PC-9 (cell line): ENCODE measurements around the gene HKDC1. TPM values are rescaled to one million over a fixed set of nuclear protein-coding genes. Genes with fewer than 3 reads are reported as not detected.

Source experiments
- BruUV-seq: library from RNA; stranded (reverse); fragments of 400-500 nt; replicated peaks from 2 replicates; lab custom pipeline; 2021; lab: Mats Ljungman, UMichigan
- CTCF ChIA-PET: fragments of 300-600 bp; sonication (Branson Sonifier 250); formaldehyde crosslinking; loops from one replicate; lab custom pipeline; 2022; ENCODE audit warnings: antibody characterized with exemption; lab: Charles Lee
- POLR2A ChIA-PET: fragments of 300-600 bp; sonication (Branson Sonifier 250); formaldehyde crosslinking; loops from one replicate; lab custom pipeline; 2022; ENCODE audit warnings: antibody characterized with exemption; ENCODE audit not compliant: unreplicated experiment; lab: Charles Lee
- DNase-seq, 2 experiments: peaks; one replicate each; pipeline versions ENCODE4 v3.0.0 to v3.0.0-alpha.2; 2015 to 2022; ENCODE audit warnings: mixed read lengths in 1 of 2
- H2AFZ ChIP-seq: fragments of 200-600 bp; sonication (generic); 2 replicates; pipeline ENCODE4 v1.8.1; 2017; ENCODE audit warnings: antibody characterized with exemption
- H3F3A ChIP-seq: fragments of 200-600 bp; sonication (generic); 2 replicates; pipeline ENCODE4 v1.8.1; 2017; ENCODE audit warnings: antibody characterized with exemption, mild to moderate bottlenecking, low read depth; ENCODE audit not compliant: insufficient read depth
- H3K27ac ChIP-seq: fragments of 200-600 bp; sonication (generic); 2 replicates; pipeline ENCODE4 v1.6.1; 2016; ENCODE audit warnings: mixed run types
- H3K27me3 ChIP-seq: fragments of 200-600 bp; sonication (generic); 2 replicates; pipeline ENCODE4 v1.6.1; 2016; ENCODE audit warnings: low read depth, mixed run types; ENCODE audit not compliant: insufficient read depth
- H3K36me3 ChIP-seq: fragments of 200-600 bp; sonication (generic); 2 replicates; pipeline ENCODE4 v1.6.1; 2016; ENCODE audit warnings: low read depth, mixed run types
- H3K4me1 ChIP-seq: fragments of 200-600 bp; sonication (generic); replicated peaks from 2 replicates; pipeline ENCODE4 v1.6.1; 2016; ENCODE audit warnings: mixed run types; ENCODE audit not compliant: insufficient read depth
- H3K4me2 ChIP-seq: fragments of 200-600 bp; sonication (generic); 2 replicates; pipeline ENCODE4 v1.6.1; 2017; ENCODE audit warnings: mixed run types
- H3K4me3 ChIP-seq: fragments of 200-600 bp; sonication (generic); 2 replicates; pipeline ENCODE4 v1.6.1; 2016; ENCODE audit warnings: mixed run types
- H3K79me2 ChIP-seq: fragments of 200-600 bp; sonication (generic); 2 replicates; pipeline ENCODE4 v1.6.1; 2017; ENCODE audit warnings: low read depth, mixed run types
- H3K9me2 ChIP-seq: fragments of 200-600 bp; sonication (generic); 2 replicates; pipeline ENCODE4 v1.8.1; 2017; ENCODE audit warnings: mild to moderate bottlenecking; ENCODE audit not compliant: insufficient read depth
- H3K9me3 ChIP-seq: fragments of 200-600 bp; sonication (generic); 2 replicates; pipeline ENCODE4 v1.8.1; 2016; ENCODE audit warnings: low read depth; ENCODE audit not compliant: insufficient read depth
- H4K20me1 ChIP-seq: fragments of 200-600 bp; sonication (generic); 2 replicates; pipeline ENCODE4 v1.8.1; 2017; ENCODE audit not compliant: insufficient read depth
- CTCF ChIP-seq: fragments of 200-600 bp; sonication (generic); conservative IDR thresholded peaks from 2 replicates; pipeline ENCODE4 v1.6.1; 2017; ENCODE audit warnings: mixed run types, antibody characterized with exemption, mild to moderate bottlenecking, moderate library complexity
- EZH2 ChIP-seq: fragments of 200-600 bp; sonication (generic); IDR thresholded peaks from 2 replicates; pipeline ENCODE4 v1.8.0; 2017; ENCODE audit warnings: antibody characterized with exemption, low read depth
- intact Hi-C: fragments of 100-400 bp; cut with micrococcal nuclease; formaldehyde crosslinking; loops from one replicate; pipeline ENCODE4 v1.10.0; 2022; ENCODE audit not compliant: unreplicated experiment
- total RNA-seq: library from RNA; stranded (reverse); gene quantifications from 2 replicates; pipeline ENCODE4 v1.2.3, GENCODE V29; 2021

HKDC1 gene
- total RNA-seq, 1 experiment from 2014 or later = 173 TPM

- Histone ChIP-seq H3K9me2 (no peaks in the 10 kb centered on the region), H3K4me2 (peak overlapping the region; percentile 76), H3K4me1 (peaks cover 56% of the 10 kb centered on the region), H3K27me3 (no peaks in the 10 kb centered on the region), H3K36me3 (peaks cover 4% of the 10 kb centered on the region; the same call in 1 of the 2 replicates), H3K9me3 (no peaks in the 10 kb centered on the region), H3K4me3 (peak overlapping the region; percentile 72), H3K79me2 (peaks cover 89% of the 10 kb centered on the region), H3F3A (peaks cover 50% of the 10 kb centered on the region), H2AFZ (no peak overlapping the region), H4K20me1 (peaks cover 14% of the 10 kb centered on the region), H3K27ac (peak overlapping the region; percentile 96)
- no TSS peak for BruUV-seq
- no peak for DNase-seq
- TF ChIP-seq CTCF (no peak), EZH2 (no peak)
- CTCF ChIA-PET = interaction anchor here (0.6 kb wide), 1 partner anchor 229 kb away, joined by 5 read pairs; no protein-coding TSS in a partner anchor
- POLR2A ChIA-PET = interaction anchor here (1.2 kb wide), 1 partner anchor 12 kb away, joined by 6 read pairs; no protein-coding TSS in a partner anchor
- intact Hi-C loops = loop anchor here (5.0 kb wide), 1 partner anchor 83 kb away; no protein-coding TSS in a partner anchor
These were observed 14.3 kb downstream of the HKDC1 start for GRCh38 chr10:69234447-69234846.

GRCh38 chr10:69237528-69238159 lies 17.5 kb downstream of the HKDC1 start:
- Histone ChIP-seq H3K4me3 (no peak overlapping the region), H3K79me2 (peaks cover 82% of the 10 kb centered on the region), H3K4me1 (peaks cover 28% of the 10 kb centered on the region), H3K27me3 (no peaks in the 10 kb centered on the region), H3K4me2 (peak overlapping the region; percentile 76), H3K27ac (peak overlapping the region; percentile 37; the same call in 1 of the 2 replicates), H3F3A (peaks cover 51% of the 10 kb centered on the region), H4K20me1 (peaks cover 29% of the 10 kb centered on the region), H3K36me3 (peaks cover 26% of the 10 kb centered on the region), H3K9me3 (no peaks in the 10 kb centered on the region), H3K9me2 (no peaks in the 10 kb centered on the region), H2AFZ (no peak overlapping the region)
- BruUV-seq = no TSS peak
- CTCF ChIA-PET = interaction anchor here (1.5 kb wide), 1 partner anchor 155 kb away, joined by 9 read pairs; no protein-coding TSS in a partner anchor
- POLR2A ChIA-PET = no interaction called here
- TF ChIP-seq EZH2 = no peak
- peak; percentile 98 for TF ChIP-seq CTCF
- intact Hi-C loops = loop anchor here (1.0 to 5.0 kb wide), 5 partner anchors 95 to 401 kb away; no protein-coding TSS in a partner anchor
- peak; percentile 62 to 90 for DNase-seq

- BruUV-seq = no TSS peak
- Histone ChIP-seq H3K4me3 (no peak overlapping the region), H3F3A (peaks cover 48% of the 10 kb centered on the region), H4K20me1 (peaks cover 39% of the 10 kb centered on the region), H3K9me2 (no peaks in the 10 kb centered on the region), H3K36me3 (peaks cover 41% of the 10 kb centered on the region), H3K4me1 (peaks cover 26% of the 10 kb centered on the region), H3K79me2 (peaks cover 67% of the 10 kb centered on the region), H3K4me2 (no peak overlapping the region), H3K27me3 (no peaks in the 10 kb centered on the region), H2AFZ (no peak overlapping the region), H3K27ac (no peak overlapping the region), H3K9me3 (no peaks in the 10 kb centered on the region)
- intact Hi-C loops = loop anchor here (5.0 kb wide), 2 partner anchors 168 to 232 kb away; no protein-coding TSS in a partner anchor
- CTCF ChIA-PET = interaction anchor here (0.6 to 1.5 kb wide), 5 partner anchors 46 to 248 kb away, joined by 3 to 20 read pairs (median 8); no protein-coding TSS in a partner anchor
- DNase-seq = no peak
- POLR2A ChIA-PET = no interaction called here
- TF ChIP-seq CTCF = no peak
- no peak for TF ChIP-seq EZH2
These were observed 19.0 kb downstream of the HKDC1 start for GRCh38 chr10:69239136-69239535.
